HG03378 (cell line): ENCODE measurements around the gene ITIH6.
"Not testable (repeated sequence)": the region's sequence is repeated elsewhere in the genome, so short reads cannot be mapped to it uniquely, and the experiment has no call there.

Experiments used
- ATAC-seq: cut with Tn5 transposase; IDR thresholded peaks from one replicate; pipeline ENCODE4 v1.9.1; 2021; ENCODE audit warnings: mild to moderate bottlenecking, moderate library complexity; ENCODE audit not compliant: unreplicated experiment

Gene ITIH6

GRCh38 chrX:54738567-54738966, 59.5 kb downstream of the ITIH6 start:
- ATAC-seq = not testable (repeated sequence)

- ATAC-seq = not testable (repeated sequence)
Measured at GRCh38 chrX:54736298-54736942, 61.6 kb downstream of the ITIH6 start.

- ATAC-seq = no peak
Measured at GRCh38 chrX:54721424-54721823, 76.6 kb downstream of the ITIH6 start.

GRCh38 chrX:54715621-54716020, 82.4 kb downstream of the ITIH6 start:
- ATAC-seq = no peak

GRCh38 chrX:54714424-54714823, 83.6 kb downstream of the ITIH6 start:
- no peak for ATAC-seq

- ATAC-seq = no peak
Measured at GRCh38 chrX:54711735-54712134, 86.3 kb downstream of the ITIH6 start.

GRCh38 chrX:54710920-54711319, 87.1 kb downstream of the ITIH6 start:
- no peak for ATAC-seq

- no peak for ATAC-seq
Measured at GRCh38 chrX:54708404-54708803, 89.7 kb downstream of the ITIH6 start.
